Measurements from ENCODE around the gene ELL.
A peak's percentile ranks its signal among the peaks of the same experiment; 100 is the strongest.

The ELL gene

DNA sequence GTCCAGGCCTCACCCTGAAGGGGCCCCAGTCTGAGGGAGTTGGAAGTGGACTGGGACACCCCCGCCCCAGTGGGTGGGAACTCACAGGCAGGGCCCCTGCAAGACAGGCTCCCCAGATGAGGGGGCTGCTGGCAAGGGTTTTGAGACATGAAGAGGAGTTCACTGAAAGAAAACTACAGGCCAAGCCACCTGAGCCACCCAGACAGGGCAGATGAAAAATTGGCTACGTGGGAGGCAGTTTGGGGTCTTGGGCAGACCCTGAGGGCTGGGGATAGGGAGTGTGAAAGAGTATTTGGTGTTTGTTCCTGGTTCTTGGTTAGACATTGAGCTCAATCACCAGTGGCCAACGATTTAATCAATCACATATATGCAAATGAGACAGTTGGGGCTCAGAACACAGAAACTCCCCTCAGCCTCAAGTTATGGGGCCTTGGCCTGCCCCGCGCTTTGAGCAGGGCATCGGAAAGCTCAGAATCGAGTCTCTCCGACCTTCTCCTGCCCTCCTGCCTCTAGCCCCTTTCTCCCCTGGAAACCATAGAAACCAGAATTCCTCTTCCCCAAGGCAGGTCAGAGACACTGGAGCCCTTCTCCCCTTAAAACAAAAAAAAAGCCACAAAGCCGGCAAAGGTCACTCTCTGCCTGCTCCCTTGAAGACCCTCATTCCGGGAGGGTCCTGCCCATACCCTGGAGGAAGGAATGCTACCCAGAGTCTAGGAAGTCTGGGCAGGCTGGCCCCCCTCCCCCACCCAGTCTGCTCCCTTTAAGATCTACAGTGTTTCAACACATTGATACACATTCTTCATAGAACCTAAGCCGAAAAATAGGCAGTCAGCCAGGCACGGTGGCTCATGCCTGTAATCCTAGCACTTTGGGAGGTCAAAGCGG lies 82.6 kb downstream of the ELL start:
- peak; percentile 26 for DNase-seq (ENCODE audit: low read depth)

DNA sequence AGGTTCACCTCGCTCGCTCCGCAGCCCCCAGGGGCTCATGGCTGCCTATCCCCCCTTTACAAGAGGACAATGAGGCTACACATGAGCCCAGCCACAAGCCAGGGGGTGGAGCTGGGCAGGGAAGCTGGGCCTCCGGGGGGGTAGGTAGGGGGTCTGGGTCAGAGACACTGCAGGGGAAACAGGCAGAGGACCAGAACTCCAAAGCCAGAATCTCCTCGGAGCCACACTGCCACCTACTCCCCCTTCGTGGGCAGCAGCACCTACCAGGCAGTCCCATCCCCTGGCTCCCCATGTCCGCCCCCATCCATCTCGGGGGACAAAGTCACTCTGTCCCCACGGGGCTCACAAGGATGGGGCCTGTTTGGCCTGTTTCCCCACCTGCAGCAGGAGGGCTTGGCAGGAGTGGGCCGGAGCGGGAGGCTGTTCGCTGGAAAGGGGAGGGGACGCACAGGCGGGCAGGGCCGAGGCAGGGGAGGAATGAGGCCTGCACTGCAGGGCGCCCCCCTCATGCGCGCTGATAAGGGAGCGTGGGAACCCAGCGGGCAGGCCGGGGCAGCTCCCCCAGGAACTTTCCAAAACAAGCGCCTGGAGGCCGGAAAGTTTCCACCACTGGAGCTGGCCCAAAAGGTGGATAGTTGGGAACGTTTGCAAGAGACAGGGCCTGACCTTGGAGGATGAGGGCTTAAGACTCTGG lies 83.4 kb downstream of the ELL start:
- DNase-seq (ENCODE audit: low read depth): no peak
- peak overlapping the region; percentile 57 for H3K4me3 ChIP-seq (ENCODE audit: low read depth, low read length)

More for the DNA sequence above, 82.6 kb downstream of the ELL start:
- H3K4me3 ChIP-seq (ENCODE audit: low read depth, low read length): no peak overlapping the region

DNA sequence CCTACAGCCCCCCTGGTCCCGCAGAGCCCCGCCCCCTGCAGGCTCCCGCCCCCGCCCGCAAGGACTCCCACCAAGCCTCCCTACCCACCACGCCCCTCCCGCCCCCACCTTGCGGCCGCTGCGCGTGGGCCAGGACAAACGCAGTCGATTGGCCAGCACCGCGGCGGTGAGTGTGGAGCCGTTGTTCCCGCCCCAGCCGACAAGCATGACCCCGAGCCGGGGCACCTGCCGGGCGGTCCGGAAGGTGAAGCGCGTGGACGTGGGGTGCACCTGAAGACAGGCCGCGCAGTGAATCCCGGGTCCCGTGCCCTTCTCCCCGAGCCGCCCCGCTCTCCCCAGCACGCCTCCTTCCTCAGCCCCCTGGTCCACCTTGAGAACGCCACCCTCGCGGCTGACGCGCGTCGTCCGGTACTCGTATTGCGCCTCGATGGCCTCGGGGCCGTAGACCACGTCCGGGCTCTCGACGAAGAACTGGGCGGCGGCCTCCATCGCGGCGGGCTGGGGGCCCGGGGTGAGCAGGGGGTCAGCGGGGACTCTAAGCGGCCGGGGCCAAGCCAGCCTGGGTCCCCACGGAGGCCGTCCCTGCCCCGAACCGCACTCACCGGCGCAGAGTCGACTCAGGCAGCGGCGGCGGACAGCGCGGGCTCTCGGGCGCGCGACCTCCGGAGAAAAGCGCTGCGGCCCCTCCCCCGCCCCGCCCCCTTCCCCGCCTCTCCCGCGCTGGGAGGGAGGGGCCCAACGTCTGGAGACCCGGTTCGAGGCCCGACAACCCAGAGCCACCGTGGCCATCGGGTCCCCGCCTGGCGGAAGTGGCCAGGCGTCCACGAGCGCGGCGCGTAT lies 84.2 kb downstream of the ELL start, which contains the start of gene ISYNA1:
Gene ISYNA1 (minus strand): TSS at position 643 of the 840 bp plus-strand sequence. CDS start 154 bp downstream, at position 489.
- H3K4me3 ChIP-seq (ENCODE audit: low read depth, low read length): peak within 1 kb of the TSS; percentile 57
- no peak for DNase-seq (ENCODE audit: low read depth)

DNA sequence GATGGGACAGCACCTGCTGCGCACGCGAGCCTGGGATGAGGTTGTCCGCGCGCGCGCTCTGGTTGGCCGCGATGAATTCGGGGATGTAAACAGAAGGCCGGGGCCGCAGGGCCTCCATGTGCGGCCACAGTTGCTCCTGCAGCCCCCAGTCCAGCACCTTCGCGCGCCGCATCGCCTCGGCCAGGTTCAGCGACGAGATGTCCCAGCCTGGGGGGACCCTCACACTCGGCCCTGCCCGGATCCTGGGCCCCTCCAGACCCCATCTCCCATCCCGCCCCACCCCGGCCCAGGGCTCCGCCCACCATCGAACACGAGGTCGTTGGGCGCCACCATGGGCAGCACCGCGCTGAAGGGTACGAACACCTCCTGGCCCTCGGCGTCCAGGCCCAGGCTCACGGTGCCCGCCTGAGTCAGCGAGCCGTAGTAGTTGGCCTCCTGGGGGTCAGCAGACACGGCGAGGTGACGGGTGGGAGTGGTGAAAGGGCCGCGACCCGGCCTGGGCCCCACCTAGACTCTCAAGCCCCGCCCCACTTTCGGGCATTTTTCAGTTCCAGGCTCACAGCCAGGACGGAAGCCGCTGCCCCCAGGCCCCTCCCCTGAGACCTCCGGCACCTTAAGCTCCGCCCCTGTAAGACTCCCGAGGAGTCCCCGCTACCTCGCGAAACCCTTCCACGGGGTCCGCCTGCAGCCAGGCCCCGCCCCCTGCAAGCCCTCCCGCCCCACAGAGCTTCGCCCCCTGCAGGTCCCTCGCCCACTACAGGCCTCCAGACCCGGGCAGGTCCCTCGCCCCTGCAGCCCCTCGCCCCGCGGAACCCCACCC lies 85.0 kb downstream of the ELL start:
- peak; percentile 42 for DNase-seq (ENCODE audit: low read depth)
- peak overlapping the region; percentile 57 for H3K4me3 ChIP-seq (ENCODE audit: low read depth, low read length)

DNA sequence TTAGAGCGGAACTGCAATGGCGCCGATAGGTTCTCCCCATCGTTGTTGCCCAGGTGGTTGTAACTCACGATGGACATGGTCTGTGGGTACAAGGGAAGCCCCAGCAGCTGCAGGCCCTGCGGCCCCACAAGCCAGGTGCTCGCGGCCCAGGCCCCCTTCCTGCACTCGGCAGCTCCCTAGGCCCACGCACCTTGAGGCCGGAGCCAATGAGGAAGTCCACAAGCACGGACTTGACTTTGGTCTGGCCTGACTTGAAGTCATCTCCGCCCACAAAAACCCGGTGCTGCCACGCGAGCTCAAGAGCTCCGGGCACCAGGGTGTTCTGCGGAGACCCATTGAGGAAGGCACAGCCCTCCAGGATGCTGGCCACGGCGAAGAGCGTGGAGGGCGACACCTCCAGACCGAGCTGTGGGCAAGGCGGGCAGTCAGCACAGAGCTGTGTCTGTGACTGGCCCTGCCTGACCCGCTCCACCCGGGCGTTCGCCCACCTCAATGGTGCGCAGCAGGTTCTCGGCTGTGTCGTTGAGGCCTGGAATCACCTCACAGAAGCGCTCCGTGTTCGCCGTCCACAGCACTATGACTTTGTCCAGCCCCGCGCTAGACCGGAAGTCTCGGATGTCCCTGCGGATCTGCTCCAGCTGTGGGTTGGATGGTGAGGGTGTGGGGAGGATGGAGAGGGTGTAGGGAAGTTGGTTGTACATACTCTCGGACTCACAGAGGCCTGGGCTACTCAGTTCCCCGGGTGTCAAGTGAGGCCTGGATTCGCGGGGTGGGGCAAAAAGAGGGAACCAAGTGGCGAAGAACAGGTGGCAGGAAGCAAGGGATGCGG lies 85.8 kb downstream of the ELL start:
- no peak for DNase-seq (ENCODE audit: low read depth)
- no peak overlapping the region for H3K4me3 ChIP-seq (ENCODE audit: low read depth, low read length)

DNA sequence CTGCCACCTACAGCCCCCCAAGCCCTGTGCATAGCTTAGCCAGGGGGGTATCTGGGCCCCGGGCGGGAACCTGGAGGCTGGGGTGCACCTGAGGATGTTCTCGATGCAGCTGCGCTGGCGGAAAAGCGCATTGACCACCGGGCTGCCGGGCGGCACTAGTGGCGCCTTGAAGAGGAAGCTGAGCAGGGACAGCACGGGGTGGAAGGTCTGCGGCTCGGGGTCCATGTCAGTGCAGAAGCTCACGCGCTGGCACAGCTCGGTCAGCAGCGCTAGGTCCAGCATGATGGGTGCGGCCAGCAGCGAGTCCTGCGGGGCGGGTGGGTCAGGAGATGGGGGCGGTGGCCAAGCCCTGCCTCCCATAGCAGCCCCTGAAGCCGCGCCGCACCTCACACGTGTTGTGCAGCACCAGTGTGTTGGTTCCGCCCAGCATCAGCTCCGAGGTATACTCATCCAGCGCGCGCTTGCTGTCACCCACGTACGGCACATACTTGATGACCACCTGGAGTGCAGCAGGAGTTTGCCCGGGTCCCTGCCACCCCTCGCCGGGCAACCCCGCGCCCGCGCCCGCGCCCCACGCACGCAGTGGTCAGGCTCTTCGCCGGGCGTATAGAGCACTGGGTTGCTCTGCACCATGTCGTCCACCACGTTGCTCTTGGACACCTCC lies 86.6 kb downstream of the ELL start:
- no peak for DNase-seq (ENCODE audit: low read depth)
- no peak overlapping the region for H3K4me3 ChIP-seq (ENCODE audit: low read depth, low read length)

DNA sequence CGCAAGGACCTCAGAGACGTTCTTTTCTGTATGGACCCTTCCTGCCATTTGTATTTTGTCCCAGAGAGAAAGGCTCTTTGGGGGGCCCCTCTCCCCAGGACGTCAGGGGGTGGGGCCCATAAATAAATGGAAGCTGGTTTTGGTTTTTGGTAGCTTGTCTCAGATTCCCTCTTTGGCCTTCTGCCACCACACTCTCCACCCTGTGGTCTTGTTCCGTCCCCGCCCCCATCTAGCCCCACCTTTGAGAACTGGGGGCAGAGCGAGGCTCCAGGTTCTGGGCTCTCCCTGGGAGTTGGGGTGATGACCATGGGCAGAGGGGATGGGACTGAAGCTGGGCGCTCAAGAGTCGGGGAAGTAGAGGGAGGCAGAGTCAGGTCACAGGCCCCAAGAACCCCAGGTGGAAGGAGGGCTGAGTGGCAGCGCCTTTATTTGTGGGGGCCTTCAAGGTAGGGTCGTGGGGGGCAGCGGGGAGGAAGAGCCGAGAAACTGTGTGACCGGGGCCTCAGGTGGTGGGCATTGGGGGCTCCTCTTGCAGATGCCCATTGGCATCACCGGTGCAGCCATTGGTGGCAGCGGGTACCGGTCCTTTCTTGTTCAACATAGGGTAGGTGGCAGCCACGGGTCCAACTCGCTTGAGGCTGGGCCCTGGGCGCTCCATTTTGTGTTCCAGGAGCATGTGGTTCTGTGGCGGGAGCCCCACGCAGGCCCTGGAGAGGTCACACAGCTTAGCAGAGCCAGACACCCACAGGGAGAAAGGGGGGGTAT lies 87.3 kb downstream of the ELL start:
- no peak for DNase-seq (ENCODE audit: low read depth)
- no peak overlapping the region for H3K4me3 ChIP-seq (ENCODE audit: low read depth, low read length)

DNA sequence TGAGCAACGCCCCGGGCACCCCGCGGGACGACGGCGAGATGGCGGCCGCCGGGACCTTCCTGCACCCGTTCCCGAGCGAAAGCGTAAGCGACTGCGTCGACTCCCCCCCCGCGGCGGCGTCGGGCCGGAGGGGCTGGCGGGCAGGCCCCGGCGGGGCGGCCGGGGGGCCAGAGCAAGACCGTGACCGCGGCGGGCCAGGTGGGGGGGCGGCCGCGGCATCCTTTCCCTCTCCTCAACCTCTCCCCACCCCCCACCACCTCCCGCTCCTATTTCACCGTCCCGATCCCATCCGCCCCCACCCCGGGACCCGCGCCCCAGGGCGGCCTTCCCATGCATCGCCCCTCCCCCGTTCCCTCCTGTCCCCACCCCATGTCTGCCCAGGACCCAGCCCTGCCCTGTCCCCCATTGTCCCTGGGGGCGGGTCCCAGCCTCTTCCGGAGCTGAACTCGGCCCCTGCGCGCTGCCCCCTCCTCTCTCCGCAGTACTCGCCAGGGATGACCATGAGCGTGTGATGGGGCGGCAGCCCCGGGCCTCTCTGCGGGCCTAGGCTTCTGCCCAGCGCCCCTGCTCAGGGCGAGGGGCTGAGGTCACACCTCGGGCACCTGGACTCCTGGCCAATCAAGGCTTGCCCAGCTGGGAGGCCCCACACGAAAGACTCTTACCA lies 88.0 kb downstream of the ELL start:
- H3K4me3 ChIP-seq (ENCODE audit: low read depth, low read length): peak overlapping the region; percentile 5
- no peak for DNase-seq (ENCODE audit: low read depth)

DNA sequence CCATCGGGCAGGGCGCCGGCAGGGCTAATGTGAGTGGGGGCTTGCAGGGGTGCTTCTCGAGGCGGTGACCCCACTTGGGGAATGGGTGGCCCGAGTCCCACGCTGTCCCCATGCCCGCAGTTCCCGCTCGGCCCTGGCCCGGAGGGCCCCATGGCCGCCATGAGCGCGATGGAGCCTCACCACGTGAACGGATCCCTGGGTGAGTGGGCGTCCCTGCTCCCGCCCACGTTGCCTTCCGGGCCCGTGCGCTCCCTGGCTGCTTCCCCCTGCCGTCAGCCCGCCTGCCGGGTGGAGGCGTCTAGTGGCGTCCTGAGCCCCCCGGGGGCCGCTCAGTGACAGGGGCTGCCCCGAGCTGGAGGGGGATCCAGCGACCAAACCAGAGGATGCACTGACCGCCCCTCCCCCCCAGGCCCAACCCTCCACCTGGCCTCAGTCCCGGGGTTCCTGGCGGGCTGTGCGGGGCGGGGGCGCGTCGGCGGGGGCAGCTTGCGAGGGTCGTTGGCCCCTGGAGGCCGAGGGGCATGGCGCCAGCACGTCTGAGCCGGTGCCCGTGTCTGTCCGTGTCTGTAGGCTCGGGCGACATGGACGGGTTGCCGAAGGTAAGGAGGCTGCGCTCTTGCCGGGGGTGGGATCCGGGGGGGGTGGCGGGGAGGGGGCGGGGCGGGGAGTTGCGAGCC lies 88.7 kb downstream of the ELL start:
- peak overlapping the region; percentile 25 for H3K4me3 ChIP-seq (ENCODE audit: low read depth, low read length)
- DNase-seq (ENCODE audit: low read depth): no peak

DNA sequence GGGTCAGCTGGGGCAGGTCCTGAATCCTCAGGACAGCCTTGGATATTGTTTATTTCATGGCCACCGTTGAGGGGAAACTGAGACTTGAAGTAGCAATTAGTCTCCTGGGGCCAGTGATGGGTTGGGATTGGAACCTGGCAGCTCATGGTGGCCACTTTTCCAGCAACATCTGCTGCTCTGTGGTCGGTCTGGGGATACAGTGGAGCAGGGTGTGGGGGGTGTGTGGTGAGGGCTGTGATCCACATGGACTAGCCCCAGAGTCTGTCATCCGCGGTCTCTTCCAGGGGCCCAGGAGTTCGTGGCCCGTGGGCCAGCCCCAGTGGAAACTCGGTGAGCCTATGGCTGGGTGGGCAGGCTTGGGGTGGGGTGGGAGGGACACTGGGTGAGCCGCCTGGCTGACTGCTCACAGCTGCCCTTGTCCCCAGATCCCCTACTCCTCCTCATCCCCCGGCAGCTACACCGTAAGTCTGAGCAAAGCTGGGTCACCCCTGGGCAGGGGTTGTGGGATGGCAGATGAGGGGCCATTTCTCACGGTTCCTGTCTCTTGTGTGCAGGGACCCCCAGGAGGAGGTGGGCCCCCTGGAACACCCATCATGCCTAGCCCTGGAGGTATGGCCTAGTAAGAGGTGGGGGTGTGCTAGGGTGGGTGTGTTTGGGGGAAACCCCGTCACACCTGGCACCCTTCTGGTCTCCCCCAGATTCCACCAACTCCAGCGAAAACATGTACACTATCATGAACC lies 89.4 kb downstream of the ELL start:
- DNase-seq (ENCODE audit: low read depth): no peak
- H3K4me3 ChIP-seq (ENCODE audit: low read depth, low read length): no peak overlapping the region

DNA sequence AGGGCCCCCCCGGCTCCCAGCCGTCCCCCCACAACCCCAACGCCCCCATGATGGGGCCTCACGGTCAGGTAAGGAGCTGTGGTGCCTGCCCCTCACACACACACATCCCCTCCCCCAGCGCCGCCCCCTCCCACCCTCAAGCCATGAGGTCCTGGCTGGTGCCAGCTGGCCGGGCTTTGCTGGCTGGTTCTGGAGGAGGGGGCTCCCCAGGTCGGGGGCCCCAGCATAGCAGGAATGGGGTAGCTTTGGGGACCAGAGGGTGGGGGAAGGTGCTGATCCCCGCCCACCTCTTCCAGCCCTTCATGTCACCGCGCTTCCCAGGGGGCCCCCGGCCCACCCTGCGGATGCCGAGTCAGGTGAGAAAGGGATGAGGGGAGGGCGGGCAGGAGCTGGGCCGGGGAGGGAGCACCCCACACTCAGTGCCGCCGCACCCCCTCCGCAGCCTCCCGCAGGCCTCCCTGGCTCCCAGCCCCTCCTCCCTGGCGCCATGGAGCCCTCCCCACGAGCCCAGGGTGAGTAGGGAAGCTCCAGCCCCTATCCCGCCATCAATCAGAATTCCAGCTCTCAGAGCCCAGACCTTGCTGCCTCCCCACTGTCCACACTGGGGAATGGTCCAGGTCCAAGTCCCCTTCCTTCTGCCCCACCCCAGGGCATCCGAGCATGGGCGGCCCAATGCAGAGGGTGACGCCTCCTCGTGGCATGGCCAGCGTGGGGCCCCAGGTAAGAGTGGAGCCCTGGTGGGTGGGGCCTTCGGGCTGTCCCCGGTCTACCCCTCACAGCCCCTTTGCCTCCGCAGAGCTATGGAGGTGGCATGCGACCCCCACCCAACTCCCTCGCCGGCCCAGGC lies 90.3 kb downstream of the ELL start:
- no peak overlapping the region for H3K4me3 ChIP-seq (ENCODE audit: low read depth, low read length)
- no peak for DNase-seq (ENCODE audit: low read depth)

DNA sequence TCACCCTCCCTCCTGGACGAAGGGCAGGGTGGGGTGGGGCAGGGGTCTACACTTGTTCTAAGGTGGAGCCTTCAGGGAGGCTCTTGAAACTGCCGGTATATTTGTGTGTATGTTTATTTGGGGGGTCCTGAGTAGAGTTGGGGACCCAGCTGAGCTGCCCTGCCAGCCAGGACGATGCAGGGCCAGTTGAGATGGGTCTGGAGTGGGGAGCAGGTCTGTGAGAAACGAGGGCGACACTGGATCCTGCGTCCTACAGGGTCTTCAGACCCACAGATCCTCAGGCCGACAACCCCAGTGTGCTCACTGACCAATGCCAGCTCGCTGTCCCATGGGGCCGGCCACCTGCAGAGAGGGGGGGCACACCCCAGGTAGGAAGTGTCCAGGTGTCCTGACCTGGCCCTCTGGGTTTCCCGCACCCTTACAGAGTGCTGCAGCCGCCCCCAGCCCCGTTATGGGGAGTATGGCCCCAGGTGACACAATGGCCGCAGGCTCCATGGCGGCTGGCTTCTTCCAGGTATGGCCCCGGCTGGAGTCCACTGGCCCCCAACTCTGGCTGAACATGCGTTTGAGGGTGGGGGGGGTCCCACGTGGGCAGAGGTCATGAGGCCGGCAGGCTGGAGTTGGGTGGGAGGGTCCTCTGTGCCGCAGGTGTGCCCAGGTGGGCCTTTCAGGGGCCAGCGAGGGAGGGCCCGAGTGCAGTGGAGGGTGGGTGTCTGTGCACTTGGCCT lies 91.3 kb downstream of the ELL start:
- no peak for DNase-seq (ENCODE audit: low read depth)
- H3K4me3 ChIP-seq (ENCODE audit: low read depth, low read length): no peak overlapping the region

DNA sequence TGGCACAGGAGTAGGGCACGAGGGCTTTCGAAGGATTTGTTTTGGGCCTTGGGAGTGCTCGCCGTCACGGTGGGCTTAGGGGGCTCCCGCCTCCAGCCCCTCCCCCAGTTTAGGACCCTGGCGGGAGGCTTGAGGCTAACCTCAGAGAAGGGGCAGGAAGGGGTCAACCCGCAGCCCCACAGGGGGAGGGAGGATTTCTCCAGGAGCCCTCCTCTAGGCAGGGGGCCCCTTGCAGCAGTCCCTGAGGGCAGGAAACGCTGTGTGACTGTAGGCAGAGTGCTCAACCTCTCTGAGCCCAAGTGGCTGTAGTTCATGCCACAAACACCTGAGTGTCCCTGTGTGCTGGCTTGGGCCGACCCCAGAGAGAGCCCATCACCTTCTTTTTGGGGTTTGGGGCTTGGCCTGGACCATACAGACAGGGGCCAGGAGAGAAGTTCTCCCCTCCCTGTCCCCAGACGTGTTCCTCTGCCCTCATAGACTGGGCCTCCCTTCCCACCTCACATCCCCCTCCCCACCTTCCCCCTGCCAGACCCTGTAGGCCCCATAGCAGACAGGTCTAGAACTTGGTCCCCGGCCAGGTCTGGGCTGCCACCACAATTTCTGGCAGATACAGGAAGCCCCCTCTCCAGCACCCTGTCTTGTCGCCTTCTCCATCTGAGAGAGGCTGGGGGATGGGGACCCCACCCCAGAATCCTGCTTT lies 92.0 kb downstream of the ELL start:
- no peak overlapping the region for H3K4me3 ChIP-seq (ENCODE audit: low read depth, low read length)
- no peak for DNase-seq (ENCODE audit: low read depth)

Data from skeletal muscle cell (primary cell).